ENCODE data around the gene DRC7. TPM values are rescaled to one million over a fixed set of nuclear protein-coding genes. Genes with fewer than 3 reads are reported as not detected.
"Not testable (repeated sequence)": the region's sequence is repeated elsewhere in the genome, so short reads cannot be mapped to it uniquely, and the experiment has no call there.

Gene DRC7
- total RNA-seq, 2 donors from 2014 or later = not detected

- no peak overlapping the region for H3K4me3 ChIP-seq
- DNase-seq (ENCODE audit: low spot score) (no peak), ATAC-seq (ENCODE audit: insufficient number of reproducible peaks, low FRiP score, low read depth) (no peak)
- no peaks in the 10 kb centered on the region for H3K4me1 ChIP-seq (ENCODE audit: control insufficient read depth in 1 of 2, low read depth in 2 of 2)
- H3K9me3 ChIP-seq = no peaks in the 10 kb centered on the region
- no peaks in the 10 kb centered on the region for H3K36me3 ChIP-seq
- TF ChIP-seq, protein P1, sequence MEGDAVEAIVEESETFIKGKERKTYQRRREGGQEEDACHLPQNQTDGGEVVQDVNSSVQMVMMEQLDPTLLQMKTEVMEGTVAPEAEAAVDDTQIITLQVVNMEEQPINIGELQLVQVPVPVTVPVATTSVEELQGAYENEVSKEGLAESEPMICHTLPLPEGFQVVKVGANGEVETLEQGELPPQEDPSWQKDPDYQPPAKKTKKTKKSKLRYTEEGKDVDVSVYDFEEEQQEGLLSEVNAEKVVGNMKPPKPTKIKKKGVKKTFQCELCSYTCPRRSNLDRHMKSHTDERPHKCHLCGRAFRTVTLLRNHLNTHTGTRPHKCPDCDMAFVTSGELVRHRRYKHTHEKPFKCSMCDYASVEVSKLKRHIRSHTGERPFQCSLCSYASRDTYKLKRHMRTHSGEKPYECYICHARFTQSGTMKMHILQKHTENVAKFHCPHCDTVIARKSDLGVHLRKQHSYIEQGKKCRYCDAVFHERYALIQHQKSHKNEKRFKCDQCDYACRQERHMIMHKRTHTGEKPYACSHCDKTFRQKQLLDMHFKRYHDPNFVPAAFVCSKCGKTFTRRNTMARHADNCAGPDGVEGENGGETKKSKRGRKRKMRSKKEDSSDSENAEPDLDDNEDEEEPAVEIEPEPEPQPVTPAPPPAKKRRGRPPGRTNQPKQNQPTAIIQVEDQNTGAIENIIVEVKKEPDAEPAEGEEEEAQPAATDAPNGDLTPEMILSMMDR (IDR thresholded peaks at IDR 0.05) = no peak
- no peak overlapping the region for H3K27ac ChIP-seq
- H3K27me3 ChIP-seq (replicated peaks; ENCODE audit: insufficient read depth) = no peaks in the 10 kb centered on the region
Observed at GRCh38 chr16:57668630-57669475, 25.8 kb upstream of the DRC7 start.

DNA sequence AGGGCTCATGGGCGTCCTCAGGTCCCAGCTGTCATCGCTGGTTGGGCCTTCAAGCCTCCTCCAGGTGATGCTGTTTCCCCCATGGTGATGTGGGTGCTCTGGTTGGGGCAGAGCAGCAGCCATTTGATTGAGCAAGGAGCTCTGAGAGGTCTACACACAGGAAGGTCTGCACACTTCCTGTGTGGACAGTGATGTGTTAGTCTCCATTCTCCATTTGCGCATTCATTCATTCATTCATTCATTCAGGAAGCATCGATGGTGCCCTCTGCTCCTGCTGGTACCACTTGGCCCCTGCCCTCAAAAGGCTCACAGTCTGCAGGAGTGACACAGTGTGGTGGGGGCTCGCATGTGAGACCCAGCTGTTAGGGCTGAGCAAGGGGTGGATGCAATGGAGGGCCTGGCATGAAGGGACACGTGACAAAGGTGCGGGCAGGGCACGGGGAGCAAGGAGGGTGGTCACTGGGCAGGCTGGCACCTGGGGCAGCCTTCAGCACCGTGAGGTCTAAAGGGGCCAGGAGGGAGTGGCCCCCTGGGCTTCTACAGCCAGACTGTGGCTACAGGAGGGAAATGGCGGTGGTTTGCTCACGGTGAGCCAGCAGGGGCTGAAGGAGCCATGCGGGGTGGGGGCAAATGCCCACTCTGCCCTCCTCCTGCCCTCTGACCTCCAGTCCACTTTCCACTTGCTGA, 25.0 kb upstream of the DRC7 start:
- Histone ChIP-seq H3K4me3 (no peak overlapping the region), H3K4me1 (ENCODE audit: control insufficient read depth in 1 of 2, low read depth in 2 of 2) (no peaks in the 10 kb centered on the region), H3K9me3 (no peaks in the 10 kb centered on the region), H3K27ac (no peak overlapping the region), H3K27me3 (replicated peaks; ENCODE audit: insufficient read depth) (no peaks in the 10 kb centered on the region), H3K36me3 (no peaks in the 10 kb centered on the region)
- DNase-seq (ENCODE audit: low spot score) (no peak), ATAC-seq (ENCODE audit: insufficient number of reproducible peaks, low FRiP score, low read depth) (no peak)
- TF ChIP-seq, protein P1 (IDR thresholded peaks at IDR 0.05) = no peak

- TF ChIP-seq, protein P1 (IDR thresholded peaks at IDR 0.05) = no peak
- H3K27me3 ChIP-seq (replicated peaks; ENCODE audit: insufficient read depth) = no peaks in the 10 kb centered on the region
- ATAC-seq (ENCODE audit: insufficient number of reproducible peaks, low FRiP score, low read depth) = no peak
- DNase-seq (ENCODE audit: low spot score) = no peak
- H3K4me1 ChIP-seq (ENCODE audit: control insufficient read depth in 1 of 2, low read depth in 2 of 2) = no peaks in the 10 kb centered on the region
- H3K9me3 ChIP-seq = no peaks in the 10 kb centered on the region
- no peak overlapping the region for H3K27ac ChIP-seq
- H3K4me3 ChIP-seq = no peak overlapping the region
- no peaks in the 10 kb centered on the region for H3K36me3 ChIP-seq
Observed at GRCh38 chr16:57670196-57670595, 24.4 kb upstream of the DRC7 start.

GRCh38 chr16:57671451-57671850, 23.2 kb upstream of the DRC7 start:
- H3K36me3 ChIP-seq; H3K4me1 ChIP-seq (ENCODE audit: control insufficient read depth in 1 of 2, low read depth in 2 of 2); H3K9me3 ChIP-seq; H3K27me3 ChIP-seq (replicated peaks; ENCODE audit: insufficient read depth); DNase-seq (ENCODE audit: low spot score); H3K27ac ChIP-seq; ATAC-seq (ENCODE audit: insufficient number of reproducible peaks, low FRiP score, low read depth); H3K4me3 ChIP-seq: not testable (repeated sequence)

DNA sequence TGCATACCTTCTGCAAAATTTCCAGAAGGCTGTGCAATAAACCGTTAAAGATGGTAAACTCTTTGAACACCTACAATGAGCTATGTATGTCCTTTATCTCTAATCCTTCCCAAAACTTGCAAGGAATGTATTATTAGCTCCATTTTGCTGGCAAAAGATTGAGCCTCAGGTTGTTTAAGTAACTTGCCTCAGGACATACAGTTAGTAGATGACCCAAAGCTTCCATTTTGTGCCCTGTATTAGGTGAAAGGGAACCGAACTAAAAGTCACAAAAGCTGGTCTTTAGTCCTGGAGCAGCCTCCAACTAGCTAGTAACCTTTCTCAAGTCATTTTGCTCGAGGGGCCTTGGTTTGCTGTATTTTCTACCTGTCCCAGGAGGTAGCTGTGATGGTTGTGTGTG, 22.2 kb upstream of the DRC7 start:
- no peak for ATAC-seq (ENCODE audit: insufficient number of reproducible peaks, low FRiP score, low read depth)
- Histone ChIP-seq H3K4me1 (ENCODE audit: control insufficient read depth in 1 of 2, low read depth in 2 of 2) (no peaks in the 10 kb centered on the region), H3K27me3 (replicated peaks; ENCODE audit: insufficient read depth) (no peaks in the 10 kb centered on the region), H3K9me3 (no peaks in the 10 kb centered on the region), H3K4me3 (no peak overlapping the region), H3K36me3 (no peaks in the 10 kb centered on the region), H3K27ac (no peak overlapping the region)
- no peak for DNase-seq (ENCODE audit: low spot score)
- TF ChIP-seq, protein P1 (IDR thresholded peaks at IDR 0.05) = no peak
